ENCODE data around the gene URB1.

URB1 gene

DNA sequence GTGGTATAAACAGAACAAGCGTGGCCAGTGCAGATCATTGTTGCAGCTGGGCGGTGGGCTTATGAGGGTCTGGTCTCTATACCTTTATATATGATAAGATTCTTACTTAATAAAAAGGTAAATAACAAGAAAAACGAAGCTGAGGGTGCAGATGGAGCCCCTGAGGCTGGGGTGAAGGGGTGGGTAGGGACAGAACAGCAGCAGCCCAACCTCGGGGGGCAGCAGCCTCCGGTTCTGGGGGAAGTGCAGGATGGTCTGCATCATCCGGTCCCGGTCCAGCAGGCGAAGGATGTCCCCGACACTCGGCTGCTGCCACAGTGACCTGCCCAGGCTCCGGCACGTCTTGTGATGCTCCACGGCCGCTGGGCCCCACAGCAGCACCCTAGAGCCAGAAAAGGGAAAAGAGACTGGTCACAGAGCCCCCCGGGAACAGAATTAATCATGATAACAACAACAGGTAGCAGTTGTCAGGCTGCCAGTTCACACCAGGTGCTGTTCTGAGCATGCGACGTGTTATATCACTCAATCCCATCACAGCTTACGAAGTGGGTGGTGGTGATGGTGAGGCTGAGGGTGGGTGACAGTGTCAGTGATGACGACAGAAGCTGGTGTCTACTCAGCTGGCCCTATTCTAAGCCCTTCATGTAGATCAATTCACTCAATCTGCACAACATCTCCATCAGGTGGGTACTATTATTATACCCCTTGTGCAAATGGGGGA, 58.7 kb downstream of the URB1 start:
- no peak for DNase-seq (ENCODE audit: low spot score in 2 of 2)
- no peak overlapping the region for H3K27ac Mint-ChIP-seq
- H3K9me3 Mint-ChIP-seq: peaks cover 1% of the 10 kb centered on the region
- no peaks in the 10 kb centered on the region for H3K4me1 Mint-ChIP-seq
- no peak for ATAC-seq (ENCODE audit: low read depth)
- H3K4me3 Mint-ChIP-seq: no peak overlapping the region
- H3K27me3 Mint-ChIP-seq: no peaks in the 10 kb centered on the region
- peaks cover 73% of the 10 kb centered on the region for H3K36me3 Mint-ChIP-seq

- Mint-ChIP-seq H3K4me1 (no peaks in the 10 kb centered on the region), H3K36me3 (peaks cover 65% of the 10 kb centered on the region), H3K4me3 (no peak overlapping the region), H3K27me3 (no peaks in the 10 kb centered on the region), H3K27ac (no peak overlapping the region), H3K9me3 (peaks cover 1% of the 10 kb centered on the region)
- ATAC-seq (ENCODE audit: low read depth): no peak
- DNase-seq (ENCODE audit: low spot score in 2 of 2): no peak
These were observed 60.3 kb downstream of the URB1 start for GRCh38 chr21:32332463-32332951.

DNA sequence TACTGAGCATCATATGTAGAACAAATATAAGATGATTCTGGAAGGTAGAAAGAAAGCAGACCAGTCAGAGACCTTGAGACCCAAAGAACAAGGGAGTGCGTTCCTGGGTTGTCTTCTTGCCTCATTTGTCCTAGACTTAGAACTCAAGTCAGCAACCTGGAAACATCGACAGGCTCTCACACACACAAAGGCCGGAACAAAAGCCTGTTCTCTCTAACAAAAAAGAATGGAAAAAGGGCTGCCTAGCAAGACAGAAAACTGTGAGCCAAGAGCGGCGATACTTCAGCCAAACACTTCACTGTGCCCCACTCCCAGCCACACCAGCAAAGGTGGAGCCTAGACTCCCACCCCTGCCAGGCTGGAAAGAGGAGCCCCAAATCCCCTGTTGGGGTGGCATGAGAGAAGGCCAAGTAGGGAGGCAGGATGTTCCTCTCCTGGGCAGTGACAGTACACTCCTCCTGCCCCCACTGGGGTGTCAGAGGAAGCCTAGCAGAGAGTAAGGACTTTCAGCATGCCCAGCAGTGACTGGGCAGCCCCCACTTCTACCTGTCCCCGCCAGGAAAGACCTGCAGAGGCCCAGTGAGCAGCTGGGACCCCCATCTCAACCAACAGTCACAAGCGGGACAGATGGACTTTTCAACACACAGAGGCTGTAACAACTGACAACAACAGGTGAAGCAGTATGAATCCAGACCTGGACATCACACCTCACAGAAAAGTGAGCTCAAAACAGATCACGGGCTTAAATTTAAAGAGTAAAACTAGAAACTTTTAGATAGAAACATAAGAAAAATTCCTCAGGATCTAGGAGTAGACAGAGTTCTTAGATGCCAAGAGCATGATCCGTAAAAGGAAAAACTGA, 61.1 kb downstream of the URB1 start:
- no peak overlapping the region for H3K4me3 Mint-ChIP-seq
- peaks cover 1% of the 10 kb centered on the region for H3K9me3 Mint-ChIP-seq
- H3K36me3 Mint-ChIP-seq: peaks cover 66% of the 10 kb centered on the region
- H3K27me3 Mint-ChIP-seq: no peaks in the 10 kb centered on the region
- no peak overlapping the region for H3K27ac Mint-ChIP-seq
- H3K4me1 Mint-ChIP-seq: no peaks in the 10 kb centered on the region
- DNase-seq (ENCODE audit: low spot score in 2 of 2) (no peak), ATAC-seq (ENCODE audit: low read depth) (no peak)

GRCh38 chr21:32330784-32331311, 62.0 kb downstream of the URB1 start:
- DNase-seq (ENCODE audit: low spot score in 2 of 2) (no peak), ATAC-seq (ENCODE audit: low read depth) (no peak)
- H3K27me3 Mint-ChIP-seq: no peaks in the 10 kb centered on the region
- H3K9me3 Mint-ChIP-seq: peaks cover 1% of the 10 kb centered on the region
- no peaks in the 10 kb centered on the region for H3K4me1 Mint-ChIP-seq
- H3K27ac Mint-ChIP-seq: no peak overlapping the region
- peaks cover 64% of the 10 kb centered on the region for H3K36me3 Mint-ChIP-seq
- H3K4me3 Mint-ChIP-seq: no peak overlapping the region

DNA sequence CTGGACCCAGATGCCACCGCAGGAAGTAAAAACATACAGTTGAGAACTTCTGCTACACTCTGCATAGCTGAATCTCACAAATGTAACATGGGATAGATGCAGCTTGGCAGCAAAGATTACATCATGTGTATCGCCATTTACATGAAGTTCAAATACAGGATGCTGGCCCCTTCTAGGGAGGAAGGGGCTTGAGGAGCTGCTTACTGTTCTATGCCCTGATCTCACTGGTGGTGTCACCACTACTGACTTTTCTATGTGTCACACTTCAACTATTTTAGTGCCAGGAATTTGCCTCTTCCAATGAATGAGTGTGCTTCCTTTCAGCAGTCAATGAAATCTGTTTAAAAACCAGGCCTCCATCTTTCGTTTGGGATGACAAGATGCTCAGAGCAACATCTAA, 63.0 kb downstream of the URB1 start:
- DNase-seq (ENCODE audit: low spot score in 2 of 2) (no peak), ATAC-seq (ENCODE audit: low read depth) (no peak)
- Mint-ChIP-seq H3K9me3 (peaks cover 1% of the 10 kb centered on the region), H3K36me3 (peaks cover 62% of the 10 kb centered on the region), H3K4me3 (no peak overlapping the region), H3K4me1 (no peaks in the 10 kb centered on the region), H3K27me3 (no peaks in the 10 kb centered on the region), H3K27ac (no peak overlapping the region)

DNA sequence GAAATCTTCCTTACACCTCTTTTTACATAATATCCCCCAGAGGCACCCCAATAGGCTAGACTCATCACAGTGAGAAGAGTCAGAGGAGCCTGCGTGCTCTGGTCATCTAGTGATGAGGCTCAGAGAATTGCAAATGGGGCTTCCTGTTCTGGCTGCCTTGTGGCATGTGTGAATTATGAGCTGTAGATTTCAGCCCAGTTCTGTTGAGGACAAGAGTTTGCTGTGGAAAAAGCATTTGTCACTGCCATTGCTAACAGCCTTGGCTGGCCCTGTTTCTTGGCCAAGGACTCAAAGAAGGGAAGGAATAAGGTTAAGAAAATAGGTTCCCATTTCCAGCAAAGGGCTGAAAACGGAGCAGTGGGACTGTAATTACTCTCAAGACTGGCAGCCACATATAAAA, 63.5 kb downstream of the URB1 start:
- peaks cover 63% of the 10 kb centered on the region for H3K36me3 Mint-ChIP-seq

GRCh38 chr21:32328595-32328994, 64.2 kb downstream of the URB1 start:
- Mint-ChIP-seq H3K27ac (no peak overlapping the region), H3K36me3 (peaks cover 59% of the 10 kb centered on the region), H3K27me3 (no peaks in the 10 kb centered on the region), H3K4me1 (no peaks in the 10 kb centered on the region), H3K9me3 (peaks cover 1% of the 10 kb centered on the region), H3K4me3 (no peak overlapping the region)
- DNase-seq (ENCODE audit: low spot score in 2 of 2) (no peak), ATAC-seq (ENCODE audit: low read depth) (no peak)

More for the DNA sequence above, 63.5 kb downstream of the URB1 start:
- Mint-ChIP-seq H3K9me3 (peaks cover 1% of the 10 kb centered on the region), H3K4me1 (no peaks in the 10 kb centered on the region), H3K27me3 (no peaks in the 10 kb centered on the region), H3K27ac (no peak overlapping the region), H3K4me3 (no peak overlapping the region)
- ATAC-seq (ENCODE audit: low read depth) (no peak), DNase-seq (ENCODE audit: low spot score in 2 of 2) (no peak)

- Mint-ChIP-seq H3K36me3 (peaks cover 48% of the 10 kb centered on the region), H3K9me3 (no peaks in the 10 kb centered on the region)
These were observed 67.1 kb downstream of the URB1 start for GRCh38 chr21:32325706-32326105.

GRCh38 chr21:32322676-32323075, 70.1 kb downstream of the URB1 start:
- Mint-ChIP-seq H3K9me3 (no peaks in the 10 kb centered on the region), H3K36me3 (peaks cover 46% of the 10 kb centered on the region), H3K4me3 (no peak overlapping the region), H3K27me3 (no peaks in the 10 kb centered on the region), H3K27ac (no peak overlapping the region), H3K4me1 (no peaks in the 10 kb centered on the region)
- DNase-seq (ENCODE audit: low spot score in 2 of 2): no peak
- ATAC-seq (ENCODE audit: low read depth): no peak

More at GRCh38 chr21:32325706-32326105, 67.1 kb downstream of the URB1 start:
- no peak for ATAC-seq (ENCODE audit: low read depth)
- no peak for DNase-seq (ENCODE audit: low spot score in 2 of 2)
- H3K27ac Mint-ChIP-seq: peak overlapping the region; percentile 28
- H3K27me3 Mint-ChIP-seq: no peaks in the 10 kb centered on the region
- H3K4me3 Mint-ChIP-seq: no peak overlapping the region
- H3K4me1 Mint-ChIP-seq: no peaks in the 10 kb centered on the region

- Mint-ChIP-seq H3K36me3 (peaks cover 48% of the 10 kb centered on the region), H3K4me1 (no peaks in the 10 kb centered on the region), H3K9me3 (no peaks in the 10 kb centered on the region), H3K27ac (no peak overlapping the region), H3K4me3 (no peak overlapping the region), H3K27me3 (no peaks in the 10 kb centered on the region)
- ATAC-seq (ENCODE audit: low read depth) (no peak), DNase-seq (ENCODE audit: low spot score in 2 of 2) (no peak)
These were observed 70.7 kb downstream of the URB1 start for GRCh38 chr21:32322103-32322502.

DNA sequence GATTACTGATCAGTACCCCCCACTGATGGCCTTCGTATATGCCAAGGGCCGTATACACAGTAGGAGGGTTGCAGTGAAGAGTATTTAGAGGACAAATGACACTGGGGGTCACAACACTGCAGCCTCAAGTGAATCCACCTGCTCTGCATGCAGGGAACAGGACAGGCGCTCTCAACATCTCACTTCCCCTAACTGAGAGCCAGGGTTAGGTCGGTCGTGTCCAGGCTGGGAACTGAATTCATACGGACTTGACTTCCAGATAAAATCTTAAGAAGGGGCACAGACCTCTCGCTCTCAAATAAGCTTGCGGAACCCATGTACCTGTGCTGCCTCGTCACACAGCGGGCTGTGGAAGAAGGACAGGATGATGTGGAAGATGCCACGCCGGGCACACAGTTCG, 71.3 kb downstream of the URB1 start:
- H3K9me3 Mint-ChIP-seq: no peaks in the 10 kb centered on the region
- no peak overlapping the region for H3K4me3 Mint-ChIP-seq
- H3K36me3 Mint-ChIP-seq: peaks cover 43% of the 10 kb centered on the region
- no peaks in the 10 kb centered on the region for H3K4me1 Mint-ChIP-seq
- DNase-seq (ENCODE audit: low spot score in 2 of 2) (no peak), ATAC-seq (ENCODE audit: low read depth) (no peak)
- H3K27ac Mint-ChIP-seq: no peak overlapping the region
- H3K27me3 Mint-ChIP-seq: no peaks in the 10 kb centered on the region

DNA sequence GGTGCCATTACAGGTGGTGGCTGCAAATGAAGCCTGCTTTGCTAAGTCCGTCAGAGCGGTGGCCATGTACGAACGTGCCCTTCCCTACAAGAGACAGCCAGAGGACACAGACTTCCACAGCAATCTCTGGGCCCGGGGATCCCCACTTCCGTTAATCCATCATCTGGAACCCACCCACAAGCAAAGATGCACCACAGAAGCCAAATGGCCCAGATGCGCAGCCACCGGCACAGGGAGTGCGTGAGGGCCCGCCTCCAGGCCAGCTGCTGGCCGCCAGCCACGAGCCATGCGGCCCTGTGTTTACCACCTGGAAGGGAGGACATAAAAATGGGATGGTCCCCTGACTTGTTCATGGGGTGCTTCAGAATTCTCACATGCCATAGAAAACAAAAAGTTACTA, 72.1 kb downstream of the URB1 start:
- Mint-ChIP-seq H3K27me3 (no peaks in the 10 kb centered on the region), H3K4me3 (no peak overlapping the region), H3K27ac (no peak overlapping the region), H3K4me1 (no peaks in the 10 kb centered on the region), H3K9me3 (no peaks in the 10 kb centered on the region), H3K36me3 (peaks cover 40% of the 10 kb centered on the region)
- DNase-seq (ENCODE audit: low spot score in 2 of 2) (no peak), ATAC-seq (ENCODE audit: low read depth) (no peak)

GRCh38 chr21:32320059-32320458, 72.8 kb downstream of the URB1 start:
- H3K36me3 Mint-ChIP-seq: peaks cover 36% of the 10 kb centered on the region
- DNase-seq (ENCODE audit: low spot score in 2 of 2) (no peak), ATAC-seq (ENCODE audit: low read depth) (no peak)
- no peaks in the 10 kb centered on the region for H3K27me3 Mint-ChIP-seq
- no peak overlapping the region for H3K4me3 Mint-ChIP-seq
- H3K27ac Mint-ChIP-seq: no peak overlapping the region
- no peaks in the 10 kb centered on the region for H3K9me3 Mint-ChIP-seq
- no peaks in the 10 kb centered on the region for H3K4me1 Mint-ChIP-seq

DNA sequence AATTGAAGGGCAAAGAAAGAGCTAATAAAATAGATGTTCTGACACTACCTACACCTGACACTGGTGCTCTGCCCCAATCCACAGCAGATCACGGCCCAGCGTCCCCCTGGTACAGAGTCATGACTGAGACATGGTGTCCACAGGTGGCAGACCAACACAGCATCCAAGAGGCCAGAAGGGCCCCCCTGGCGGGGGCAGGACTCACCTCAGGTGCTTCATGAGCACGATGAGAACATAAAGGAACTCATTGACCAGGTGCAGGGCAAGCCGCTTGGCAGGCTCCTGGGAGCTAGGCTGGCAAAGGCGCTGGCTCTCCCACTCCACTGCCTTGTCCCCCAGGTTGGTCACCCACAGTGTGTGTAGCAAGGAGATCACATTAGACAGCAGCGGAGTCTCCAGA, 73.8 kb downstream of the URB1 start:
- no peak for DNase-seq (ENCODE audit: low spot score in 2 of 2)
- Mint-ChIP-seq H3K27ac (no peak overlapping the region), H3K9me3 (no peaks in the 10 kb centered on the region), H3K36me3 (peaks cover 30% of the 10 kb centered on the region), H3K27me3 (no peaks in the 10 kb centered on the region), H3K4me1 (no peaks in the 10 kb centered on the region), H3K4me3 (no peak overlapping the region)
- no peak for ATAC-seq (ENCODE audit: low read depth)
